Tibial nerve (tissue), 4 donors: ENCODE data around the gene DIABLO.

Source experiments
- CTCF ChIP-seq, 5 experiments: fragments of 200-600 bp in 3 of 5; fragments of 450-650 bp in 2 of 5; sonication (generic) in 3 of 5; IDR thresholded peaks; one replicate each; pipeline ENCODE4 v1.5.1; 2016 to 2019; ENCODE audit warnings: antibody characterized with exemption in 5 of 5, mild to moderate bottlenecking in 3 of 5, moderate library complexity in 2 of 5
- EP300 ChIP-seq, 2 donors: sonication (generic); formaldehyde crosslinking; IDR thresholded peaks; one replicate each; pipeline ENCODE4 v1.6.1; 2017; ENCODE audit warnings: antibody characterized with exemption in 2 of 2, mild to moderate bottlenecking in 1 of 2
- POLR2A ChIP-seq, 2 donors: fragments of 450-650 bp; IDR thresholded peaks; one replicate each; pipeline ENCODE4 v1.6.1; 2017; ENCODE audit warnings: antibody characterized with exemption in 2 of 2, mild to moderate bottlenecking in 2 of 2, moderate library complexity in 2 of 2

- TF ChIP-seq EP300 (IDR thresholded peaks at IDR 0.05) (no peak), POLR2A (IDR thresholded peaks at IDR 0.05) (no peak), CTCF (IDR thresholded peaks at IDR 0.05) (no peak)
Observed at GRCh38 chr12:122208073-122208820, 17.6 kb downstream of the DIABLO start.
